H1 (cell line): ENCODE results near the gene MAMSTR. TPM values are rescaled to one million over a fixed set of nuclear protein-coding genes. Genes with fewer than 3 reads are reported as not detected.

Source experiments
- ASH2L ChIP-seq: fragments of 200-600, 300-600 bp; sonication (generic); IDR thresholded peaks from one replicate; pipeline ENCODE4 v1.7.1; 2017; ENCODE audit warnings: low read length
- CHD1 ChIP-seq: IDR thresholded peaks from 2 replicates; pipeline ENCODE4 v1.6.1; 2012; ENCODE audit warnings: low read depth, low read length, improper control_type of control experiment
- CHD7 ChIP-seq: fragments of 300-600 bp; sonication (generic); IDR thresholded peaks from 2 replicates; pipeline ENCODE4 v1.7.1; 2012; ENCODE audit warnings: low read length, moderate library complexity, mild to moderate bottlenecking, inconsistent platforms; ENCODE audit not compliant: insufficient replicate concordance
- TAF1 ChIP-seq: IDR thresholded peaks from 2 replicates; pipeline ENCODE4 v1.6.1; 2011; ENCODE audit warnings: mild to moderate bottlenecking, low read depth, low read length
- polyA plus RNA-seq, 7 experiments: library from polyadenylated mRNA; depleted of rRNA in 3 of 7; stranded (reverse) in 5 of 7; unstranded in 2 of 7; fragments of >200 nt in 5 of 7; fragments of 200-250 nt in 2 of 7; gene quantifications; 1 replicate in 5 of 7; 2 replicates in 1 of 7; 4 replicates in 1 of 7; pipeline versions ENCODE4 v1.2.1 to v1.2.3, GENCODE V29; 2011 to 2013; ENCODE audit warnings: missing spikeins in 2 of 7, mixed read lengths in 2 of 7
- total RNA-seq: library from RNA; stranded (reverse); fragmentation: NEBNext Ultra II Directional; extraction: Animal tissue kit (Norgen Biotek cat#: 25700); gene quantifications from 2 replicates; pipeline ENCODE4 v1.2.1, GENCODE V29; 2021

Gene MAMSTR
- total and polyA plus RNA-seq, 2 of the 8 experiments (the other 6 are each of a cell fraction or from before 2014, with no cell fraction given), result 2.0 to 2.3 TPM

DNA sequence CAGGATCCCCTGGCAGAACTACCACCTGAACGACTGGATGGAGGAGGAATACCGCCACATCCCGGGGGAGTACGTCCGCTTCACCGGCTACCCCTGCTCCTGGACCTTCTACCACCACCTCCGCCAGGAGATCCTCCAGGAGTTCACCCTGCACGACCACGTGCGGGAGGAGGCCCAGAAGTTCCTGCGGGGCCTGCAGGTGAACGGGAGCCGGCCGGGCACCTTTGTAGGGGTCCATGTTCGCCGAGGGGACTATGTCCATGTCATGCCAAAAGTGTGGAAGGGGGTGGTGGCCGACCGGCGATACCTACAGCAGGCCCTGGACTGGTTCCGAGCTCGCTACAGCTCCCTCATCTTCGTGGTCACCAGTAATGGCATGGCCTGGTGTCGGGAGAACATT, 16.2 kb downstream of the MAMSTR start (continued):
- no peak for TF ChIP-seq CHD7
- TF ChIP-seq CHD1, result no peak
- TF ChIP-seq ASH2L, result no peak
- TF ChIP-seq TAF1, result no peak
